SK-MEL-5 (cell line): ENCODE measurements around the gene GPHN. TPM values are rescaled to one million over a fixed set of nuclear protein-coding genes. Genes with fewer than 3 reads are reported as not detected.

Experiments used
- DNase-seq: peaks from one replicate; pipeline ENCODE4 v3.0.0-alpha.2; 2016; ENCODE audit warnings: low read depth, low spot score
- in situ Hi-C: cut with HindIII; loops from 2 replicates; pipeline ENCODE4 v1.10.0; 2016; ENCODE audit warnings: low sequenced_read_pairs, high pct_unique_total_duplicates, low pct_unique_long_range_greater_than_20kb
- total RNA-seq: library from RNA; depleted of rRNA; stranded (reverse); fragments of >200 nt; shearing (Covaris generic); gene quantifications from 2 replicates; pipeline ENCODE4 v1.2.3, GENCODE V29; 2014

Gene GPHN
- total RNA-seq, 1 experiment from 2014 or later, result 28.6 TPM

- in situ Hi-C loops, result no loop called here
- no peak for DNase-seq
Measured at GRCh38 chr14:66634876-66635275, 126.9 kb downstream of the GPHN start.

- DNase-seq, result no peak
- in situ Hi-C loops, result no loop called here
Measured at GRCh38 chr14:66635435-66635834, 127.5 kb downstream of the GPHN start.

- in situ Hi-C loops, result no loop called here
- no peak for DNase-seq
Measured at GRCh38 chr14:66636240-66636639, 128.3 kb downstream of the GPHN start.

GRCh38 chr14:66638689-66639088, 130.7 kb downstream of the GPHN start:
- DNase-seq, result no peak
- in situ Hi-C loops, result no loop called here

GRCh38 chr14:66641861-66642635, 134.1 kb downstream of the GPHN start:
- in situ Hi-C loops, result no loop called here
- DNase-seq, result no peak

- DNase-seq, result no peak
- in situ Hi-C loops, result no loop called here
Measured at GRCh38 chr14:66643344-66643743, 135.4 kb downstream of the GPHN start.

- in situ Hi-C loops, result no loop called here
Measured at GRCh38 chr14:66645716-66646115, 137.8 kb downstream of the GPHN start.

GRCh38 chr14:66649498-66649897, 141.6 kb downstream of the GPHN start:
- in situ Hi-C loops, result no loop called here
- no peak for DNase-seq

More at GRCh38 chr14:66645716-66646115, 137.8 kb downstream of the GPHN start:
- peak; percentile 57 for DNase-seq

- in situ Hi-C loops, result no loop called here
- DNase-seq, result peak; percentile 38
Measured at GRCh38 chr14:66650491-66650911, 142.6 kb downstream of the GPHN start.

GRCh38 chr14:66651536-66652220, 143.7 kb downstream of the GPHN start:
- in situ Hi-C loops, result no loop called here
- no peak for DNase-seq

- in situ Hi-C loops, result no loop called here
- DNase-seq, result no peak
Measured at GRCh38 chr14:66652525-66653106, 144.7 kb downstream of the GPHN start.

- in situ Hi-C loops, result no loop called here
- no peak for DNase-seq
Measured at GRCh38 chr14:66657780-66658179, 149.8 kb downstream of the GPHN start.

- in situ Hi-C loops, result no loop called here
Measured at GRCh38 chr14:66662374-66662773, 154.4 kb downstream of the GPHN start.

GRCh38 chr14:66677780-66678179, 169.8 kb downstream of the GPHN start:
- in situ Hi-C loops, result no loop called here
- DNase-seq, result no peak

More at GRCh38 chr14:66662374-66662773, 154.4 kb downstream of the GPHN start:
- peak; percentile 63 for DNase-seq

GRCh38 chr14:66680216-66680615, 172.3 kb downstream of the GPHN start:
- no peak for DNase-seq
- in situ Hi-C loops, result no loop called here

- peak; percentile 82 for DNase-seq
- in situ Hi-C loops, result no loop called here
Measured at GRCh38 chr14:66696326-66696725, 188.4 kb downstream of the GPHN start.

GRCh38 chr14:66698503-66698902, 190.6 kb downstream of the GPHN start:
- DNase-seq, result no peak
- in situ Hi-C loops, result no loop called here

- DNase-seq, result no peak
- in situ Hi-C loops, result no loop called here
Measured at GRCh38 chr14:66701813-66702212, 193.9 kb downstream of the GPHN start.

- no peak for DNase-seq
- in situ Hi-C loops, result no loop called here
Measured at GRCh38 chr14:66708267-66708666, 200.3 kb downstream of the GPHN start.
